HepG2 (cell line): ENCODE data around the gene ASAP2. TPM values are rescaled to one million over a fixed set of nuclear protein-coding genes. Genes with fewer than 3 reads are reported as not detected.

ENCODE experiments used
- ATAC-seq: fragments of 200-7000 bp; cut with Tn5 transposase; 3 replicates; pipeline ENCODE4 v1.9.1; 2020; ENCODE audit warnings: mild to moderate bottlenecking, moderate library complexity
- BruUV-seq: library from RNA; stranded (reverse); fragments of 400-500 nt; replicated peaks from 2 replicates; lab custom pipeline; 2021; lab: Mats Ljungman, UMichigan
- CTCF ChIA-PET: fragments of 300-600 bp; formaldehyde crosslinking; extraction: SDS; loops from one replicate; lab custom pipeline; 2021; ENCODE audit warnings: low total read pairs, inconsistent platforms, low intra/inter-chr PET ratio; lab: Yijun Ruan, JAX
- POLR2A ChIA-PET: fragments of 350-600 bp; sonication (Branson Sonifier 250); formaldehyde crosslinking; loops from one replicate; lab custom pipeline; 2020; ENCODE audit warnings: antibody characterized with exemption, inconsistent platforms; lab: Yijun Ruan, JAX
- DNase-seq: peaks from one replicate; pipeline ENCODE4 v3.0.0-alpha.2; 2015; ENCODE audit warnings: low spot score
- FAIRE-seq: peaks from 3 replicates; lab custom pipeline; 2011; peaks lifted over from hg19 to GRCh38; lab: Jason Lieb, UNC
- H2AFZ ChIP-seq: one replicate; pipeline ENCODE4 v1.6.1; 2011; ENCODE audit warnings: low read length, inconsistent platforms
- H3K27ac ChIP-seq: fragments of 300-600 bp; 3 replicates; pipeline ENCODE4 v1.8.0; 2011; ENCODE audit warnings: mixed run types, mild to moderate bottlenecking, mixed read lengths, low read length, inconsistent platforms; ENCODE audit not compliant: insufficient read depth; ENCODE audit errors: extremely low read length
- H3K27me3 ChIP-seq, 2 experiments: fragments of 200-600 bp in 1 of 2; 2 replicates in 1 of 2; 3 replicates in 1 of 2; pipeline versions ENCODE4 v1.6.0 to v1.8.0; 2011; ENCODE audit warnings: low read length in 2 of 2, mild to moderate bottlenecking in 2 of 2, moderate library complexity in 2 of 2, inconsistent platforms in 1 of 2; ENCODE audit not compliant: insufficient read depth in 2 of 2, control insufficient read depth in 1 of 2
- H3K36me3 ChIP-seq, 2 experiments: fragments of 200-600 bp in 1 of 2; replicated peaks in 1 of 2; 2 replicates in 1 of 2; 3 replicates in 1 of 2; pipeline versions ENCODE4 v1.5.1 to v1.8.0; 2011; ENCODE audit warnings: low read length in 2 of 2, inconsistent platforms in 1 of 2; ENCODE audit not compliant: insufficient read depth in 2 of 2, control insufficient read depth in 1 of 2
- H3K4me1 ChIP-seq: 2 replicates; pipeline ENCODE4 v1.5.1; 2012; ENCODE audit warnings: low read length, inconsistent platforms; ENCODE audit not compliant: insufficient read depth
- H3K4me2 ChIP-seq: 2 replicates; pipeline ENCODE4 v1.6.0; 2011; ENCODE audit warnings: low read depth, low read length, inconsistent platforms
- H3K4me3 ChIP-seq, 3 experiments: fragments of 200-600 bp in 1 of 3; sonication (generic), shearing (Covaris generic) in 1 of 3; replicated peaks in 1 of 3; 2 replicates each; pipeline ENCODE4 v1.5.1; 2011 to 2016; ENCODE audit warnings: low read length in 3 of 3, inconsistent platforms in 2 of 3, low read depth in 2 of 3, mild to moderate bottlenecking in 2 of 3, control low read depth in 1 of 3, mixed read lengths in 1 of 3; ENCODE audit not compliant: insufficient read depth in 1 of 3
- H3K79me2 ChIP-seq: one replicate; pipeline ENCODE4 v1.6.1; 2011; ENCODE audit warnings: low read length, inconsistent platforms; ENCODE audit not compliant: insufficient read depth
- H3K9ac ChIP-seq: 2 replicates; pipeline ENCODE4 v1.6.0; 2011; ENCODE audit warnings: mild to moderate bottlenecking, low read depth, low read length, inconsistent platforms; ENCODE audit not compliant: insufficient read depth
- H3K9me3 ChIP-seq: 2 replicates; pipeline ENCODE4 v1.5.1; 2012; ENCODE audit warnings: mild to moderate bottlenecking, low read length
- H4K20me1 ChIP-seq: 2 replicates; pipeline ENCODE4 v1.6.0; 2011; ENCODE audit warnings: inconsistent platforms, mild to moderate bottlenecking, low read length, moderate library complexity; ENCODE audit not compliant: insufficient read depth
- AHDC1 ChIP-seq: sonication (generic); formaldehyde crosslinking; IDR thresholded peaks from 2 replicates; pipeline ENCODE4 v1.5.1; 2020; ENCODE audit warnings: mild to moderate bottlenecking, missing genetic modification reagents, borderline replicate concordance
- ATF2 ChIP-seq: sonication (generic); formaldehyde crosslinking; IDR thresholded peaks from 2 replicates; pipeline ENCODE4 v1.4.0; 2020; ENCODE audit warnings: missing genetic modification reagents
- HNRNPUL1 ChIP-seq: fragments of 200-400 bp; formaldehyde crosslinking; IDR thresholded peaks from 2 replicates; pipeline ENCODE4 v1.6.1; 2017; ENCODE audit warnings: low read depth, mild to moderate bottlenecking, low read length, moderate library complexity
- MTA3 ChIP-seq: sonication (generic); formaldehyde crosslinking; IDR thresholded peaks from 2 replicates; pipeline ENCODE4 v1.4.0; 2020; ENCODE audit warnings: missing genetic modification reagents
- RBM22 ChIP-seq: fragments of 200-400 bp; formaldehyde crosslinking; optimal IDR thresholded peaks from 2 replicates; pipeline ENCODE3; 2017; ENCODE audit warnings: mild to moderate bottlenecking, low read length, moderate library complexity
- RXRA ChIP-seq: sonication (generic); formaldehyde crosslinking; IDR thresholded peaks from 2 replicates; pipeline ENCODE4 v1.5.1; 2020; ENCODE audit warnings: missing genetic modification reagents
- ZNF629 ChIP-seq: sonication (generic); formaldehyde crosslinking; conservative IDR thresholded peaks from 2 replicates; pipeline ENCODE4 v1.5.0; 2020; ENCODE audit warnings: missing genetic modification reagents
- WGBS: methylation state at CpG from one replicate; pipeline ENCODE4 v1.1.6; 2017; ENCODE audit warnings: low lambda C conversion rate; 5-methylcytosine and 5-hydroxymethylcytosine counted together
- in situ Hi-C: cut with HindIII; loops from 2 replicates; pipeline ENCODE4 v1.10.0; 2017; ENCODE audit warnings: low pct_unique_long_range_greater_than_20kb; ENCODE audit not compliant: extremely low pct_ligation_motif_present
- intact Hi-C: fragments of 100-400 bp; cut with micrococcal nuclease; formaldehyde crosslinking; loops from one replicate; pipeline ENCODE4 v1.10.0; 2022; ENCODE audit not compliant: unreplicated experiment
- polyA plus RNA-seq, 8 experiments: library from polyadenylated mRNA; depleted of rRNA in 3 of 8; stranded (reverse) in 7 of 8; unstranded in 1 of 8; fragments of >200 nt; fragmentation: Illumina TruSeq in 4 of 8; extraction: Trizol in 4 of 8; gene quantifications; 2 replicates each; pipeline versions ENCODE4 v1.2.1 to v1.2.3, GENCODE V29; 2011 to 2016; ENCODE audit warnings: low read depth in 4 of 8, missing spikeins in 1 of 8, mixed read lengths in 1 of 8; ENCODE audit not compliant: insufficient read depth in 1 of 8
- total RNA-seq, 5 experiments: library from RNA; depleted of rRNA; stranded (reverse); fragments of >200 nt; fragmentation: Illumina TruSeq; extraction: Trizol; gene quantifications; 2 replicates each; pipeline ENCODE4 v1.2.3, GENCODE V29; 2016; ENCODE audit warnings: low read depth in 1 of 5

ASAP2 gene
- total and polyA plus RNA-seq, 2 of the 13 experiments (the other 11 are each of a cell fraction or from before 2014, with no cell fraction given) = 7.3 to 22.3 TPM

GRCh38 chr2:9298583-9298982 is 92.0 kb downstream of the ASAP2 start:
- H3K79me2 ChIP-seq = no peaks in the 10 kb centered on the region
- no peak overlapping the region for H2AFZ ChIP-seq
- in situ Hi-C loops = no loop called here
- FAIRE-seq = no peak
- peaks cover 17% of the 10 kb centered on the region for H3K4me1 ChIP-seq
- H3K27ac ChIP-seq = no peak overlapping the region
- ChIA-PET POLR2A (no interaction called here), CTCF (no interaction called here)
- no peak overlapping the region for H3K4me3 ChIP-seq
- intact Hi-C loops = no loop called here
- H4K20me1 ChIP-seq = no peaks in the 10 kb centered on the region; the same call in 1 of the 2 replicates
- peaks cover 8 to 27% of the 10 kb centered on the region in 2 experiments; a peak in 4 of 5 replicates for H3K36me3 ChIP-seq
- no peaks in the 10 kb centered on the region for H3K9me3 ChIP-seq
- TF ChIP-seq RBM22 (peak; percentile 17), MTA3 (CRISPR knock-in tag) (no peak), RXRA (CRISPR knock-in tag) (no peak)
- H3K4me2 ChIP-seq = no peak overlapping the region
- H3K27me3 ChIP-seq = no peaks in the 10 kb centered on the region
- BruUV-seq = no TSS peak
- no peak for ATAC-seq
- WGBS = 88% methylated on average over 7 of the region's 7 CpGs
- DNase-seq = no peak
- no peak overlapping the region for H3K9ac ChIP-seq

GRCh38 chr2:9299161-9300100 is 92.8 kb downstream of the ASAP2 start:
- in situ Hi-C loops = no loop called here

More at GRCh38 chr2:9299161-9300100, 92.8 kb downstream of the ASAP2 start:
- FAIRE-seq (no peak), DNase-seq (no peak), ATAC-seq (no peak)
- ChIA-PET CTCF (no interaction called here), POLR2A (no interaction called here)
- TF ChIP-seq ATF2 (CRISPR knock-in tag) (no peak), HNRNPUL1 (no peak), AHDC1 (no peak), ZNF629 (CRISPR knock-in tag) (peak; percentile 80)
- H3K79me2 ChIP-seq = no peaks in the 10 kb centered on the region
- H4K20me1 ChIP-seq = no peaks in the 10 kb centered on the region; the same call in 1 of the 2 replicates
- no peaks in the 10 kb centered on the region for H3K9me3 ChIP-seq
- no peak overlapping the region for H3K27ac ChIP-seq
- H3K27me3 ChIP-seq = no peaks in the 10 kb centered on the region
- peaks cover 13% of the 10 kb centered on the region for H3K4me1 ChIP-seq
- intact Hi-C loops = no loop called here
- 92% methylated on average over 17 of the region's 17 CpGs for WGBS
- H3K9ac ChIP-seq = no peak overlapping the region
- H2AFZ ChIP-seq = no peak overlapping the region
- H3K4me3 ChIP-seq = no peak overlapping the region
- no peak overlapping the region for H3K4me2 ChIP-seq
- no TSS peak for BruUV-seq
- peaks cover 8 to 27% of the 10 kb centered on the region in 2 experiments; a peak in 4 of 5 replicates for H3K36me3 ChIP-seq
